ENCODE results near the gene ZMYND8.

- TF ChIP-seq CTCF (conservative IDR thresholded peaks at IDR 0.05; ENCODE audit: low read depth, low read length): no peak
- TF ChIP-seq EZH2phosphoT487 (IDR thresholded peaks at IDR 0.05; ENCODE audit: borderline replicate concordance, low read length): no peak
Observed at GRCh38 chr20:47300071-47300470, 56.4 kb downstream of the ZMYND8 start.
